ENCODE results near the gene UGT3A1.
"Not testable (repeated sequence)": the region's sequence is repeated elsewhere in the genome, so short reads cannot be mapped to it uniquely, and the experiment has no call there.

UGT3A1 gene

GRCh38 chr5:35990941-35991611 lies at the start of gene UGT3A1:
TSS of gene UGT3A1 (minus strand) at chr5:35991390. CDS start at chr5:35991240, 150 bp downstream.
- intact Hi-C loops (cut with DNase I): no loop called here
- no peak for DNase-seq

GRCh38 chr5:36035696-36036095 lies 44.5 kb upstream of the UGT3A1 start:
- DNase-seq: no peak
- intact Hi-C loops (cut with DNase I): no loop called here

- intact Hi-C loops (cut with DNase I); DNase-seq: not testable (repeated sequence)
Observed at GRCh38 chr5:36034536-36035134, 43.4 kb upstream of the UGT3A1 start.

DNA sequence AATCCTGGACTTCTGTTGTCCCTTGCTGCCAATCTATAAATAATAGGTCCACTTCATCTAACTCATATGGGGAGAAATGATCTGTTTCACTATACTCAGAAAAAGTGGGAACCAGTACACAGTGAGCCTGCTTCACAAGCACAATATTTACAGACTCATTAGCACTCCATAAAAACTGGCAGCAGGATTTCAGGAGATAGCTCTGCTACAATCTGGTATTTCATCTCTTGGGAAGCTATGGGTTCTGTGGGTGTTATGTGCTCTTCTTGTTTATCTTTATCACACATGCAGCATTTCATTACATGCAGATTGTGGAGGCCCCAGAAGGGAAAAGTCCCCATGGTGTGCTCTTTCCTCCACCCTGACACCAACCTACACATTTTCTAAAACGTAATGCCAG lies 42.3 kb upstream of the UGT3A1 start:
- intact Hi-C loops (cut with DNase I): no loop called here

DNA sequence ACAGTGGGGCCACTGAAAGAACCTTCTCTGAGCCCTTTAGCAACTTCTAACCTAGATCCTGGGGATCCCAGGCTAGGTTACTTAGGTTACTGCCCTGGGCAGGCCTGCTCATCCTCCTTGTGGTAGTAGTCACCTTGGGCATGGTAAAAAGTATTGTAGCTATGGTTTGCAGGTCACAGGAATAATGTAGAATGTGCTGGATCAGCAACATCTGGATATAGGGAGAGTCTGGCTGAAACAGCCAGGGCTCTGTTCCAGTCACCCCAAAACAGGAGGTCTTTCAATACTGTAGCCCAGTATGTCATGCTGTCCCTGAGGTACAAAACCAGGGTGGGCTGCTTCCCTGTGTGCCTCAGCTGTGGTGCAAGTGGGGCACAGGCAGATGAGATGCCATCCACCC lies 41.9 kb upstream of the UGT3A1 start:
- DNase-seq: no peak
- intact Hi-C loops (cut with DNase I): no loop called here

More for the DNA sequence above, 42.3 kb upstream of the UGT3A1 start:
- no peak for DNase-seq

GRCh38 chr5:36031223-36031622 lies 40.0 kb upstream of the UGT3A1 start:
- DNase-seq: no peak
- intact Hi-C loops (cut with DNase I): no loop called here

DNA sequence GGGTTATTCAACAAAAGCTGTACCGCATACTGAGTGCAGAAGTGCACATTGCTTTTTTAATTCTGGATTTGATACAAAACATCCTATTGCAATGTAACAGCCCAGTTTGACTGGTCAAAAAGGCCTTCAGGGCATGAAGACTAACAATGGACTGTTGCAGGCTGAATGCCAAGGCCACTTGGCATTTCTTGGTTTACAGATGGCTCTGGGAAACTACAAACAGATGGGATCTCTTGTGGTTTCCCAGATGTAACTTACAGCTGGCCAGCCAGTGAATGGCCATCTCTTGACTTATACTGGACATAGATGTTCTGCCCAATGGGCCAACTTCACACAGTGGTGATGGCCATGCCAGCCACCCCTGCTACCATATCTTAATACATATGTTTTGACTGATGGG lies 38.7 kb upstream of the UGT3A1 start:
- intact Hi-C loops (cut with DNase I): no loop called here
- DNase-seq: peak in 7 of 10 donors; percentile 9 to 90 (median 29)

- no peak for DNase-seq
- intact Hi-C loops (cut with DNase I): no loop called here
Observed at GRCh38 chr5:36028816-36029465, 37.8 kb upstream of the UGT3A1 start.

GRCh38 chr5:36027711-36028110 lies 36.5 kb upstream of the UGT3A1 start:
- intact Hi-C loops (cut with DNase I): no loop called here
- DNase-seq: no peak

GRCh38 chr5:36026706-36027465 lies 35.7 kb upstream of the UGT3A1 start:
- intact Hi-C loops (cut with DNase I): no loop called here
- no peak for DNase-seq

DNA sequence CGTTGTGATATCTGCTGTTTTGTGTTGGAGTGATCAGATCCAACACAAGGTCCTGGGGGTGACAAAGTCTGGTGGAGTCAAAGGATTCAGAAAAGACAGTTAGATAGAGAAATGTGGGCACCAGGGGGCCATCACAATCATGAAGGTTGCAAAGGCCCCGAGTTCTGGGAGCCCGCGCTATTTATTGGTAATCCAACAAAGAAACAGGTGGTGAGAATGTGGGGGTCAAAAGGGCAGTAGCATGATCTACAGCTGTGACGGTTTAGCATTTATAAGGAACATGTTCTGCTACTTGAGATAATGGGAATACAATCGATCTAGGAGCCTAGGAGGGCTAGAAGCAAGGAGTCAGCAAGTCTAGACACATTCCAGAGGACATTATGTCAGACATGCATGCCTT lies 31.1 kb upstream of the UGT3A1 start:
- intact Hi-C loops (cut with DNase I); DNase-seq: not testable (repeated sequence)

- DNase-seq; intact Hi-C loops (cut with DNase I): not testable (repeated sequence)
Observed at GRCh38 chr5:36019584-36019983, 28.4 kb upstream of the UGT3A1 start.

- intact Hi-C loops (cut with DNase I): no loop called here
- DNase-seq: no peak
Observed at GRCh38 chr5:36017622-36018021, 26.4 kb upstream of the UGT3A1 start.

GRCh38 chr5:36017004-36017403 lies 25.8 kb upstream of the UGT3A1 start:
- no peak for DNase-seq
- intact Hi-C loops (cut with DNase I): no loop called here

DNA sequence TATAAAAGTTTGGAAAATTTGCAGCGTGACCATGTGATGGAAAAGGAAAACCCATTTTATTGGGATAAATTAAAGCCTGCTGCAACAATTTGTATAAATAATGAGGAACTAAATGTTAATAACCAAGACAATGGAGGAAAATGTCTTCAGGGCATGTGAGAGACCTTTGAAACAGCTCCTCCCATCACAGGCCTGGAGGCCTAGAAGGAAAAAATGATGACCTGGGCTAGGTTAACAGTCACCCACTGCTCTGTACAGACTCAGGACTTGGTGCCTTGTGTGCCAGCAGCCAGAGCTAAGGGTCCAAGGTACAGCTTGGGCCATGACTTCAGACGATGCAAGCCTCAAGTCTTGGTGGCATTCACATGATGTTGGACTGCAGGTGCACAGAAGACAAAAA lies 22.0 kb upstream of the UGT3A1 start:
- DNase-seq: no peak
- intact Hi-C loops (cut with DNase I): no loop called here

- intact Hi-C loops (cut with DNase I): no loop called here
- no peak for DNase-seq
Observed at GRCh38 chr5:36009698-36010097, 18.5 kb upstream of the UGT3A1 start.

DNA sequence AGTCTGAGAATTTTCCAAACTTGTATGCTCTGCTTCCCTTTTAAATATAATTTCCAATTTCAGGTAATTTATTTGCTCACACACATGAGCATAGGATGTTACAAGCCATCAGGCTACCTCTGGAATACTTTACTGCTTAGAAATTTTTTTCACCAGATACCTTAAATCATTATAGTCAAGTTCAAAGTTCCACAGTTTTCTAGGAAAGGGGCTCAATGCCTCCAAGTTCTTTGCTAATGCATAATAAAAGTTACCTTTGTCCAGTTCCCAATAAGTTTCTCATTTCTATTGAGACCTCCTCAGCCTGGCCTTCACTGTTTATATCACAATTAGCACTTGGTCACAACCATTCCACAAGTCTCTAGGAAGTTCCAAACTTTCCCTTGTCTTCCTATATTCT lies 16.2 kb upstream of the UGT3A1 start:
- no peak for DNase-seq
- intact Hi-C loops (cut with DNase I): no loop called here

DNA sequence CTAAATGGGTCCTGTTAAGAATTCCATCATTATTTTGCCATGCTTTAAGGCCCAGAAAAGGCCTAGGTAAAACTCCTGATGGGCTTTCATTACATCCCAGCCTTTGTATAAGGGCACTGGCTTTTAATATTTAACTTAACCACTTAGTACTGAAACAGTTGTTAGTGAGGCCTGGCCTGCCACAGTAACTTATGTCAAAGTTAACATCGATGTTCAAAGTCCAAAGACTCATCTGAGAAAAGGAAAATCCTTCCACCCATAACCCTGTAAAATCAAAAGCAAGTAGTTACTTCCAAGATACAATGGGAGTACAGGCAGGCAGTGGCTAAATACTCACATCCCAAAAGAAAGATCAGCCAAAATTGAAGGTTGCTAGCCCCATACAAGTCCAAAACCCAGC lies 15.0 kb upstream of the UGT3A1 start:
- intact Hi-C loops (cut with DNase I): no loop called here
- no peak for DNase-seq

DNA sequence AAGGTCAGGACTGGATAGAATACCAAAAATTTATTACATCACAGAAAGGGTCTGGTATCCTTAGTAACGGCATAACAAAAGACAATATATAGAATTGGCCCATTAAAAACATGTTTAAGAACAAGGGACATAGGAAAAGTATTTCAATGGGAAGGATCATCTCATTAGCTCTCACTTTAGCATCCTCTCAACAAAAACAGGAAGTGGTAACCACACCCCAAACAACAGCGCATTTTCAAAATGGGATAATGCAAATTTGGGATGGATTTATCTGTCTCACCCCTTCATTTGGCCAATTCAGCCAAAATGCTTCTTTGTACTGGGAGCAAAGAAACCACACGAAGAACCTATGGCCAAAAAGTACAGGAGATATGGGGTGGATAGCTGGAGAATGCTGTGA lies 9.8 kb upstream of the UGT3A1 start:
- intact Hi-C loops (cut with DNase I): no loop called here
- no peak for DNase-seq

DNA sequence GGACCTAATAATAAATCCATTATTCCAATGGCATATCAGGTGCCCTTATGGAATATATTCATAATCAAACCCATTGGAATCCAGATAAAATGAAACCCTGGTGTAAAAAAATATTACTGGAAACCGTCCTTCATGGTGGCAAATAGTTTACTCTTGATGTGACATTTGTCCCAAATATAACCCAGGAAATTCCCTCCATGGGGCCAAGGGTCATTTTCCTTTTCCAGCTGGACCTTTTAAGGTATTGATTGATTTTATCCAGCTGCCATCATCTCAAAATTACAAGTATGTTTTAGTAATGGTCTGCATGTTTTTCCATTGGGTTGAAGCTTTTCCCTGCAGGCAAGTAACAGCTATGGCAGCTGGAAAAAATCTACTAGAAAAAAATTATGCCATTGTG lies 8.4 kb upstream of the UGT3A1 start:
- DNase-seq: no peak
- intact Hi-C loops (cut with DNase I): no loop called here

DNA sequence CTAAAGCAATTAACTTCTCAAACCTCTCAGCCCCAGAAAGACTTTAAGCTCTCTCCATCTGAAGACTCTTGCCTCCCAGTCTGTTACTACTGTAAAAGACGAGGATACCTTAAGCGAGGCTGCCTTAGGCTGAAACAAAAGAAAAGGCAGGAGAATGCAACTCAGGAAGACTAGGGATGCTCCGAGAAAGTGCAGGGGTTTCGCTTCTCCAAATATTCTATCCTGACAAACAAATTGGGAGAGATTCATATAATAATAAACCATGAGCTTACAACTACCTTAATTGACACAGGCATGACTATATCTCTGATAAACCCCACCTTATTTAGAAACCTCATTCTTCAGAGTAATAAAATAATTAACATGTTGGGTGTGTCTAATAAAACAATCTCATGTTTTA lies 4.9 kb upstream of the UGT3A1 start:
- intact Hi-C loops (cut with DNase I): no loop called here
- DNase-seq: no peak
